ENCODE measurements around the gene MYT1.

GRCh38 chr20:64196309-64196708 lies 32.1 kb downstream of the MYT1 start:
- no peak for TF ChIP-seq CTCF (IDR thresholded peaks at IDR 0.05)
- no peak for TF ChIP-seq POLR2A (IDR thresholded peaks at IDR 0.05)

Data from breast epithelium (tissue), 3 donors.